NCI-H1417 treated with DMSO at 0.1 percent for 48 hours (cell line): ENCODE data around the gene EPHX1.

Experiments used
- DNase-seq: peaks from one replicate; lab custom pipeline; 2025; lab: John Stamatoyannopoulos, UW

The EPHX1 gene

GRCh38 chr1:225842788-225843425 lies 33.0 kb downstream of the EPHX1 start:
- no peak for DNase-seq

GRCh38 chr1:225843426-225843795 lies 33.5 kb downstream of the EPHX1 start:
- DNase-seq, result no peak

GRCh38 chr1:225844236-225845061 lies 34.5 kb downstream of the EPHX1 start:
- no peak for DNase-seq

GRCh38 chr1:225845097-225845496 lies 35.2 kb downstream of the EPHX1 start:
- DNase-seq, result no peak

- DNase-seq, result no peak
Measured at GRCh38 chr1:225845571-225846259, 35.8 kb downstream of the EPHX1 start.

GRCh38 chr1:225846331-225847310 lies 36.7 kb downstream of the EPHX1 start:
- DNase-seq, result no peak

GRCh38 chr1:225847610-225848009 lies 37.7 kb downstream of the EPHX1 start:
- no peak for DNase-seq

- no peak for DNase-seq
Measured at GRCh38 chr1:225848030-225848955, 38.4 kb downstream of the EPHX1 start.

- no peak for DNase-seq
Measured at GRCh38 chr1:225849925-225850324, 40.0 kb downstream of the EPHX1 start.

- DNase-seq, result no peak
Measured at GRCh38 chr1:225850370-225850769, 40.4 kb downstream of the EPHX1 start.

GRCh38 chr1:225851805-225852204 lies 41.9 kb downstream of the EPHX1 start:
- DNase-seq, result no peak

GRCh38 chr1:225852413-225853124 lies 42.6 kb downstream of the EPHX1 start:
- DNase-seq, result no peak

GRCh38 chr1:225853441-225853840 lies 43.5 kb downstream of the EPHX1 start:
- no peak for DNase-seq

- DNase-seq, result no peak
Measured at GRCh38 chr1:225855503-225856300, 45.8 kb downstream of the EPHX1 start.

GRCh38 chr1:225857256-225857655 lies 47.3 kb downstream of the EPHX1 start:
- no peak for DNase-seq

GRCh38 chr1:225859151-225859550 lies 49.2 kb downstream of the EPHX1 start:
- DNase-seq, result no peak

- no peak for DNase-seq
Measured at GRCh38 chr1:225860107-225860506, 50.2 kb downstream of the EPHX1 start.

- DNase-seq, result no peak
Measured at GRCh38 chr1:225860876-225861441, 51.0 kb downstream of the EPHX1 start.
